Stimulated activated naive CD8-positive, alpha-beta T cell treated with anti-CD3 and anti-CD28 coated beads, Interleukin-15, Interleukin-2, amounts not matched to agents 100 U/mL and 50 U/mL, for 24 hours (primary cell): Measurements from ENCODE around the gene RPL22L1.
"Not testable (repeated sequence)": the region's sequence is repeated elsewhere in the genome, so short reads cannot be mapped to it uniquely, and the experiment has no call there.

Experiments used
- ATAC-seq: fragments of 150-1000 bp; cut with Tn5 transposase; one replicate; pipeline ENCODE4 v1.10.0; 2021
- DNase-seq: peaks from one replicate; pipeline ENCODE4 v3.0.0; 2021

The RPL22L1 gene

DNA sequence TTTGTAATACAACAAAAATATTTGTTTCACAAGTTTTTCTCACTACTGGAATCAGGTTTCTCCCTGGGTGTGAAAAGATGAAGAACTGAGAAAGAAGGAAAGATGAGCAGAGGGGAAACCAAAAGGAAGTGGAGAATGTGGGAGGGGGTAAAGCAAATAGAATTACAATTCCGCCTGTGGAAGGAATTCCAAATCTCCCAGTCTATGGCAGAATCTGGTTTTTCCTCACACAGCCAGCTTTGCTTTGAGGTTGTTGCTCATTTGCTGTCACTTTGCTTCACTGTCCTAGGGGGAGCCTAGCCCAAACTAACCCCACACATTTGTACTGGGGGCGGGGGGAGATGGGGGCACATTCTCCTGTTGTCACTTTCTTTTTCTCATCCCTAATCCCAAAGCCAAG, 43.9 kb downstream of the RPL22L1 start:
- no peak for DNase-seq
- ATAC-seq: no peak

DNA sequence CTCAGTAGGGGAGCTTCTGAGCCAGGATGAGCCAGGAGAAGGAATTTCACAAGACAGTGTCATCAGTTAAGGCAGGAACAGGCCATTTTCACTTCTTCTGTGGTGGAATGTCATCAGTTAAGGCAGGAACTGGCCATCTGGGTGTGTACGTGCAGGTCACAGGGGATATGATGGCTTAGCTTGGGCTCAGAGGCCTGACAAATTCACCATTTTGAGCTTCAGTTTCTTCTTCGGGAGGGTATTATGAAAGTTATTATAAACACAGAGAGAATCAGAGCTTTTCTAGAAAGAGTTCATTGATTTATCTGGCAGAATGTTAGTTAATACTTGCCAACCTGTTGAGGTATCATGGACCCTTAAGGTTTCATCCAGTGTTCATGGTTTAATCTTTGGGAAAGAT, 46.4 kb downstream of the RPL22L1 start:
- ATAC-seq, DNase-seq: not testable (repeated sequence)

DNA sequence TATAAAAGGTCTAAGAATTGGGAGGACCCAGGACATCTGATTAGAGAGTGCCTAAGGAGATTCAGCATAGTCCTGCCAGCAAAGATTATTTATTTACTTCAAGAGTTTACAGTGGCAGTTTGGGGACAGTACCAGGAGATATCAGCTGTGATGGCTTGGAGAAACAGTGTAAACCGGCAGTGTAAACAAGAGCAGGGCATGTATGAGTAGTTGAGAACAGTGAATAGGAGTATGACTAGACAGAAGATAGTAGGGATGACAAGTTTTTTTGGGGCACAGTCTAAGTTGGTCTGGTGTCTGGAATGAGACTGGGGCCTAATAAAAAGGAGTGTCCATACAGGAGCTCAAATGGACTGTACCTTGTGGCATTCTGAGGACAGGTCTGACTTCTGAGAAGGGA, 51.7 kb downstream of the RPL22L1 start:
- not testable (repeated sequence) for DNase-seq, ATAC-seq

DNA sequence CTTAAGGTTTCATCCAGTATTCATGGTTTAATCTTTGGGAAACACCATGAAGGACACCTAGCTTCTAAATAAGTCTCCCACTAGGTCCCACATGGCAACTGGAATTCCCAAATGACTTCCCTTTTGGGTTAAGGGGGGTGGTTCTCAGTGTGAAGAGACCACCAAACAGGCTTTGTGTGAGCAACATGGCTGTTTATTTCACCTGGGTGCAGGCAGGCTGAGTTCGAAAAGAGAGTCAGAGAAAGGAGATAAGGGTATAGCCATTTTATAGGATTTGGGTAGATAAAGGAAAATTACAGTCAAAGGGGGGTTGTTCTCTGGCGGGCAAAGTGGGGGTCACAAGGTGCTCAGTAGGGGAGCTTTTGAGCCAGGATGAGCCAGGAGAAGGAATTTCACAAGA, 52.5 kb downstream of the RPL22L1 start:
- not testable (repeated sequence) for ATAC-seq, DNase-seq

DNA sequence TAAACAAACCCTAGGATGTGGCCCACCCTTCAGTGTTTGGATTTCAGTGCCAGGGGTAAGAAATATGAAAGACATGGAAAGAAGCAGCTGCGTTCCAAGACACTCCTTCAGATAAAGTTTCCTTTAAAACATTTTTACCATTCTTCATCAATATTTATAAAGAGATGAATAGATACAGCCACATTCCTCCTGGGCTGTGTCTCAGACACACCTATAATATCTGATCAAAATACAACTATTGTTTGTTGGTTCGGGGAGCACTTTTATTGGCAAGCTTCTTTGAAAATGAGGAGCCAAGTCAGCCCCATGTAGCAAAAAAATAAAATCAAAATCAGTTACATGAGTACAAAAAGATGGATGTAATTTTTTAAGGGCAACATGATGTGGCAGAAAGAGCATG, 53.2 kb downstream of the RPL22L1 start:
- DNase-seq (no peak), ATAC-seq (no peak)

DNA sequence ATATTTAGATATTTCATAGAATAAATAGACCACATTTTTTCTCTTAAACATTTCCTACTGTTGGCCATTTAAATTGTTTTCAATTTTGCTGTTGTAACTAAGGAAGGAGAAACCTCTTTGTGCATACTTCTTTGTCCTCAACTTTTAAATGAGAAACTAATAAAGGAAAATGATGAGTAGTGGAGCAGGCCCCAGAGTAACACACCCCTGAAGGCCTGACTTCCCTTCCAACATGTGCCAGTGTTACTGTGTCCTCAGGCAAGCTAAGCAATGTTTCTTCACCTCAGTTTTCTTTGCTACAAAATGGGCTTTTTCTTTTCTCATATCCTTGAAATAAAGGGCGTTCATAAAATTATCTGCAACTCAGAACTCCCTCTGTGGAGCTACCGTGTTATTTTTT, 53.7 kb downstream of the RPL22L1 start:
- ATAC-seq (no peak), DNase-seq (no peak)

DNA sequence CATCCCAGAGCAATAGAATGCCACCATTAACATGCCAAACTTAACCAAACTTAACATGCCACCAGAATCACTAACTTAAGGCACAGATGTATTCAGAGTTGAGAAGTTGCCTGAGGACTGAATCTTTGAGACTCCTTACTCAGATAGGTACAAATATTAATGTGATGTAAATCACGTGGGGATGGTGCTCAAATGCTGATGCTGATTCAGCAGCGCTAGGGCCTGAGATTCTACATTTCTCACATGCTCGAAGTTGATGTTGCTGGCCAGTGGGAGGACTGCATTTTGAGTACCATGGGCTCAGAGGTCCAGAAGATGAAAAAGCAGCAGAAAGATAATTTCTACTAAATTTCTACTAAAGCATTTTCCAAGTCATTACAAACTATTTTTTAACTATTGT, 54.1 kb downstream of the RPL22L1 start:
- no peak for DNase-seq
- ATAC-seq: no peak

DNA sequence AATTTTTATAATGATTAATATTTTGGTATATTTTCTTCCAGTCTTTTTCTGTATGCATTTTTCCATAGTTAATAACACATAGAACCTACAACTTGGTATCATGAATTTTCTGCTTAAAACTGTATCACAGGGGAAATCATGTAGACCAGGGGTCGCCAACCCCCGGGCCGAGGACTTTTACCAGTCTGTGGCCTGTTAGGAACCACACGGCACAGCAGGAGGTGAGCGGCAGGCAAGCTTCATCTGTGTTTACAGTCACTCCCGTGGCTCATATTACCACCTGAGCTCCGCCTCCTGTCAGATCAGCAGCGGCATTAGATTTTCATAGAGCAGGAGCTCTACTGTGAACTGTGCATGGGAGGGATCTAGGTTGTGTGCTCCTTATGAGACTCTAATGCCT, 54.7 kb downstream of the RPL22L1 start:
- ATAC-seq: no peak

More for the DNA sequence above, 54.7 kb downstream of the RPL22L1 start:
- no peak for DNase-seq
